Measurements from ENCODE around the gene PPM1H. TPM values are rescaled to one million over a fixed set of nuclear protein-coding genes. Genes with fewer than 3 reads are reported as not detected.
"Not testable (repeated sequence)": the region's sequence is repeated elsewhere in the genome, so short reads cannot be mapped to it uniquely, and the experiment has no call there.

PPM1H gene
- total and polyA plus RNA-seq, 10 of the 15 experiments (the other 5 are each of a cell fraction or from before 2014, with no cell fraction given): 0.11 to 0.83 (median 0.49) TPM

DNA sequence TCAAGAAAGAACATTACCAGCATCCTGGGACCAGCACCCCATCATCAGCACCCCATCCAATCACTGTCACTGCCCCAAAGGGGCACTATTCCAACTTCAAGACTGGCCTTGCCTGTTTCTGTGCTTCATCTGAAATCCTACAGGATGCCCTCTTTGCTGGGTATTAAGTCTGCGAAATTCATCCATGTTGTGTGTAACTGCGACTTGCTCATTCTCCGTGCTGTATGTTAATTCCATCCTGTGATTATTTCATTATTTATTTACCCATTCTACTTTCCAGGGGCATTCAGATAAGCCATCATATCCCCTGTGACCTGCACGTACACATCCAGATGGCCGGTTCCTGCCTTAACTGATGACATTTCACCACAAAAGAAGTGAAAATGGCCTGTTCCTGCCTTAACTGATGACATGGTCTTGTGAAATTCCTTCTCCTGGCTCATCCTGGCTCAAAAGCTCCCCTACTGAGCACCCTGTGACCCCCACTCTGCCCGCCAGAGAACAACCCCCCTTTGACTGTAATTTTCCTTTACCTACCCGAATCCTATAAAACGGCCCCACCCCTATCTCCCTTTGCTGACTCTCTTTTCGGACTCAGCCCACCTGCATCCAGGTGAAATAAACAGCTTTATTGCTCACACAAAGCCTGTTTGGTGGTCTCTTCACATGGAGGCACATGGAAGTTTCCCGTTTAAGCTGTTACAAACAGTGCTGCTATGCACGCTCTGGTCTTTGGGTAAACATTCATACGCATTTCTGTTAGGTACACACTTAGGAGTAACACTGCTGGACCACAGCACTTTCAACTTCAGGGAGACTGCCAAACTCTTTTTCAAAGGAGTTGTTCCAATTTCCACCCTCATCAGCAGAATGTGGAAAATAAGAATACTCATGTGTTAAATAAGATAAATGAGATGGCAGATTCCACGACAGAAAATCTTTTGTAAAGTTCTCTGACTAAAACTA is 205.1 kb downstream of the PPM1H start:
- BruUV-seq (replicated peaks): not testable (repeated sequence)

DNA sequence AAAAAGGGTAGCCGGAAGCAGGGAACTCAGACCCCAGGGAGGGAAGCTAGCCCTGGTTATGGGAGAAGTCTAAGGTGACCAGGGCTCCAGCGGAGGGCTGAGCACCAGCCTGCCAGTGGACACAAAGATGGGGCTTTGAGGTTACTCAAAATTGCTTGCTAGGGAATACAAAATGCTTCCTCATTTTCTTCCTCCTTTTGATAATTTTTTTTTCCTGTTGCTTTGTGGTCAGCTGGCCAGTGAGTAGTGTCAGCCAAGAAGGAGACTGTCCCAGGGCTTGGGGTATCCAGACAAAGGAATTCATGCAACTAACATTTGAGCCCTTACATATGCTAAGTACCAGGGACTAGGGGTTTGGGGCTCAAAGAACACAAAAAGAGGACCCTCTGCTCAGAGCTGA is 206.2 kb downstream of the PPM1H start:
- ChIA-PET POLR2A (interaction anchor here (0.5 kb wide), 1 partner anchor 18 kb away, joined by 3 read pairs; no protein-coding TSS in a partner anchor), CTCF (interaction anchor here (1.4 kb wide), 1 partner anchor 11 kb away, joined by 3 read pairs; no protein-coding TSS in a partner anchor), RAD21 (ENCODE audit: unreplicated experiment) (no interaction called here), SMC1A (ENCODE audit: uncharacterized antibody, unreplicated experiment) (interaction anchor here (0.5 kb wide), 1 partner anchor 71 kb away, joined by 3 read pairs; no protein-coding TSS in a partner anchor)
- no TSS peak for BruUV-seq (replicated peaks)
- Histone ChIP-seq H3K9me3 (replicated peaks; ENCODE audit: control insufficient read depth, insufficient read depth, low read length) (no peaks in the 10 kb centered on the region), H3K79me2 (ENCODE audit: control insufficient read depth, insufficient read depth, low read length) (no peaks in the 10 kb centered on the region), H3K4me3 (no peak overlapping the region), H3K36me3 (ENCODE audit: control insufficient read depth in 2 of 2, insufficient read depth in 2 of 2, low read length in 1 of 2) (no peaks in the 10 kb centered on the region), H3K4me1 (ENCODE audit: control insufficient read depth, insufficient read depth, low read length) (peaks cover 9% of the 10 kb centered on the region), H3K27ac (ENCODE audit: control insufficient read depth, insufficient read depth) (no peak overlapping the region), H2AFZ (ENCODE audit: control insufficient read depth, low read depth, low read length) (no peak overlapping the region), H3K4me2 (ENCODE audit: control insufficient read depth, insufficient read depth) (no peak overlapping the region), H4K20me1 (ENCODE audit: control insufficient read depth, insufficient read depth) (no peaks in the 10 kb centered on the region), H3K27me3 (replicated peaks in 1 of 2; ENCODE audit: control insufficient read depth in 2 of 2, insufficient read depth in 2 of 2, low read length in 1 of 2) (no peaks in the 10 kb centered on the region), H3K9ac (ENCODE audit: control insufficient read depth, insufficient read depth, low read length) (no peak overlapping the region)
- FAIRE-seq (no peak), ATAC-seq (no peak), DNase-seq (ENCODE audit: low read depth, low spot score) (no peak)
- 75% methylated on average over 2 of the region's 2 CpGs for WGBS (ENCODE audit: insufficient coverage, insufficient replicate concordance, low lambda C conversion rate, missing lambda C conversion rate)
- intact Hi-C loops (cut with micrococcal nuclease; ENCODE audit: unreplicated experiment) (no loop called here), in situ Hi-C loops (cut with MboI) (no loop called here)
- TF ChIP-seq SMARCA5 (IDR thresholded peaks at IDR 0.05): no peak
- TF ChIP-seq, protein P1, sequence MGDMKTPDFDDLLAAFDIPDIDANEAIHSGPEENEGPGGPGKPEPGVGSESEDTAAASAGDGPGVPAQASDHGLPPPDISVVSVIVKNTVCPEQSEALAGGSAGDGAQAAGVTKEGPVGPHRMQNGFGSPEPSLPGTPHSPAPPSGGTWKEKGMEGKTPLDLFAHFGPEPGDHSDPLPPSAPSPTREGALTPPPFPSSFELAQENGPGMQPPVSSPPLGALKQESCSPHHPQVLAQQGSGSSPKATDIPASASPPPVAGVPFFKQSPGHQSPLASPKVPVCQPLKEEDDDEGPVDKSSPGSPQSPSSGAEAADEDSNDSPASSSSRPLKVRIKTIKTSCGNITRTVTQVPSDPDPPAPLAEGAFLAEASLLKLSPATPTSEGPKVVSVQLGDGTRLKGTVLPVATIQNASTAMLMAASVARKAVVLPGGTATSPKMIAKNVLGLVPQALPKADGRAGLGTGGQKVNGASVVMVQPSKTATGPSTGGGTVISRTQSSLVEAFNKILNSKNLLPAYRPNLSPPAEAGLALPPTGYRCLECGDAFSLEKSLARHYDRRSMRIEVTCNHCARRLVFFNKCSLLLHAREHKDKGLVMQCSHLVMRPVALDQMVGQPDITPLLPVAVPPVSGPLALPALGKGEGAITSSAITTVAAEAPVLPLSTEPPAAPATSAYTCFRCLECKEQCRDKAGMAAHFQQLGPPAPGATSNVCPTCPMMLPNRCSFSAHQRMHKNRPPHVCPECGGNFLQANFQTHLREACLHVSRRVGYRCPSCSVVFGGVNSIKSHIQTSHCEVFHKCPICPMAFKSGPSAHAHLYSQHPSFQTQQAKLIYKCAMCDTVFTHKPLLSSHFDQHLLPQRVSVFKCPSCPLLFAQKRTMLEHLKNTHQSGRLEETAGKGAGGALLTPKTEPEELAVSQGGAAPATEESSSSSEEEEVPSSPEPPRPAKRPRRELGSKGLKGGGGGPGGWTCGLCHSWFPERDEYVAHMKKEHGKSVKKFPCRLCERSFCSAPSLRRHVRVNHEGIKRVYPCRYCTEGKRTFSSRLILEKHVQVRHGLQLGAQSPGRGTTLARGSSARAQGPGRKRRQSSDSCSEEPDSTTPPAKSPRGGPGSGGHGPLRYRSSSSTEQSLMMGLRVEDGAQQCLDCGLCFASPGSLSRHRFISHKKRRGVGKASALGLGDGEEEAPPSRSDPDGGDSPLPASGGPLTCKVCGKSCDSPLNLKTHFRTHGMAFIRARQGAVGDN (IDR thresholded peaks at IDR 0.05): no peak
- TF ChIP-seq CEBPB (IDR thresholded peaks at IDR 0.05; ENCODE audit: borderline replicate concordance in 1 of 2, low read depth in 2 of 2, low read length in 2 of 2): no peak
- TF ChIP-seq CREM (IDR thresholded peaks at IDR 0.05; ENCODE audit: low read depth): no peak
- TF ChIP-seq, protein P2, sequence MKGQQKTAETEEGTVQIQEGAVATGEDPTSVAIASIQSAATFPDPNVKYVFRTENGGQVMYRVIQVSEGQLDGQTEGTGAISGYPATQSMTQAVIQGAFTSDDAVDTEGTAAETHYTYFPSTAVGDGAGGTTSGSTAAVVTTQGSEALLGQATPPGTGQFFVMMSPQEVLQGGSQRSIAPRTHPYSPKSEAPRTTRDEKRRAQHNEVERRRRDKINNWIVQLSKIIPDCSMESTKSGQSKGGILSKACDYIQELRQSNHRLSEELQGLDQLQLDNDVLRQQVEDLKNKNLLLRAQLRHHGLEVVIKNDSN (IDR thresholded peaks at IDR 0.05; ENCODE audit: borderline replicate concordance, extremely low read length, insufficient read depth, low read depth, low read length): no peak
- no peak for TF ChIP-seq RUNX3 (IDR thresholded peaks at IDR 0.05; ENCODE audit: low read length)
- TF ChIP-seq SMAD1 (IDR thresholded peaks at IDR 0.05; ENCODE audit: low read depth, partially characterized antibody): no peak
- no peak for TF ChIP-seq ZZZ3 (IDR thresholded peaks at IDR 0.05; ENCODE audit: control insufficient read depth, insufficient read length, low read depth)

More for the DNA sequence above, 205.1 kb downstream of the PPM1H start:
- H3K27me3 ChIP-seq (replicated peaks in 1 of 2; ENCODE audit: control insufficient read depth in 2 of 2, insufficient read depth in 2 of 2, low read length in 1 of 2); in situ Hi-C loops (cut with MboI); DNase-seq (ENCODE audit: low read depth, low spot score); ATAC-seq; H2AFZ ChIP-seq (ENCODE audit: control insufficient read depth, low read depth, low read length); H3K9ac ChIP-seq (ENCODE audit: control insufficient read depth, insufficient read depth, low read length); H3K4me3 ChIP-seq; POLR2A ChIA-PET; H3K4me2 ChIP-seq (ENCODE audit: control insufficient read depth, insufficient read depth); H3K9me3 ChIP-seq (replicated peaks; ENCODE audit: control insufficient read depth, insufficient read depth, low read length); H3K4me1 ChIP-seq (ENCODE audit: control insufficient read depth, insufficient read depth, low read length); H4K20me1 ChIP-seq (ENCODE audit: control insufficient read depth, insufficient read depth); FAIRE-seq; H3K79me2 ChIP-seq (ENCODE audit: control insufficient read depth, insufficient read depth, low read length); H3K27ac ChIP-seq (ENCODE audit: control insufficient read depth, insufficient read depth); H3K36me3 ChIP-seq (ENCODE audit: control insufficient read depth in 2 of 2, insufficient read depth in 2 of 2, low read length in 1 of 2): not testable (repeated sequence)
- ChIA-PET CTCF (interaction anchor here (1.4 kb wide), 1 partner anchor 12 kb away, joined by 3 read pairs; no protein-coding TSS in a partner anchor), SMC1A (ENCODE audit: uncharacterized antibody, unreplicated experiment) (interaction anchor here (1.2 kb wide), 1 partner anchor 13 kb away, joined by 3 read pairs; no protein-coding TSS in a partner anchor), RAD21 (ENCODE audit: unreplicated experiment) (interaction anchor here (0.5 kb wide), 1 partner anchor 82 kb away, joined by 3 read pairs; no protein-coding TSS in a partner anchor)
- WGBS (ENCODE audit: insufficient coverage, insufficient replicate concordance, low lambda C conversion rate, missing lambda C conversion rate): 94% methylated on average over 13 of the region's 13 CpGs
- intact Hi-C loops (cut with micrococcal nuclease; ENCODE audit: unreplicated experiment): loop anchor here (5.0 kb wide), 2 partner anchors 88 to 128 kb away; no protein-coding TSS in a partner anchor

Measured in GM12878 (cell line).